Left cardiac atrium (tissue), 4 donors: ENCODE results near the gene AKAP13. TPM values are rescaled to one million over a fixed set of nuclear protein-coding genes. Genes with fewer than 3 reads are reported as not detected.

Experiments used
- ATAC-seq, 2 donors: fragments of 200-7000 bp; cut with Tn5 transposase; one replicate each; pipeline ENCODE4 v1.9.1; 2020; ENCODE audit warnings: mild to moderate bottlenecking in 2 of 2, moderate library complexity in 2 of 2
- DNase-seq: peaks from one replicate; pipeline ENCODE4 v3.0.0-alpha.2; 2020
- intact Hi-C, 2 donors: fragments of 100-400 bp; cut with DNase I; formaldehyde crosslinking; loops; one replicate each; pipeline versions ENCODE4 v1.14.1 to v1.15.1; 2022 to 2023
- total RNA-seq, 2 donors: library from RNA; stranded (reverse); fragmentation: NEBNext Ultra II Directional; extraction: Animal tissue kit (Norgen Biotek cat#: 25700); gene quantifications; one replicate each; pipeline ENCODE4 v1.2.1, GENCODE V29; 2021
- donor health status: DM: no; HTN: yes; CAD: no.
- donor health status: DM: no; HTN: yes; CAD: no; lungs with severe emphysema.
- donor health status: DM: yes; HTN: yes; CAD: no.
- donor health status: Dilated cardiomyopathy.

The AKAP13 gene
- total RNA-seq, 2 donors from 2014 or later, result 217 to 302 TPM

- intact Hi-C loops, result loop anchor here in 1 of 2 donors (10.0 kb wide), 2 partner anchors 46 to 94 kb away; no protein-coding TSS in a partner anchor
- peak; percentile 58 for DNase-seq
- ATAC-seq, result peak; percentile 58 to 78
Observed at GRCh38 chr15:85380812-85381642, 624 bp downstream of the AKAP13 start.

- ATAC-seq, result no peak
- no peak for DNase-seq
- intact Hi-C loops, result loop anchor here in 1 of 2 donors (10.0 kb wide), 2 partner anchors 47 to 93 kb away; no protein-coding TSS in a partner anchor
Observed at GRCh38 chr15:85381850-85382751, 1.7 kb downstream of the AKAP13 start.

- ATAC-seq (no peak), DNase-seq (no peak)
- intact Hi-C loops, result loop anchor here in 1 of 2 donors (10.0 kb wide), 2 partner anchors 48 to 92 kb away; no protein-coding TSS in a partner anchor
Observed at GRCh38 chr15:85382942-85383341, 2.5 kb downstream of the AKAP13 start.

- intact Hi-C loops, result loop anchor here in 1 of 2 donors (10.0 kb wide), 2 partner anchors 49 to 91 kb away; no protein-coding TSS in a partner anchor
- ATAC-seq (no peak), DNase-seq (no peak)
Observed at GRCh38 chr15:85383470-85384148, 3.2 kb downstream of the AKAP13 start.

- DNase-seq (no peak), ATAC-seq (no peak)
- intact Hi-C loops, result loop anchor here in 1 of 2 donors (10.0 kb wide), 2 partner anchors 51 to 89 kb away; no protein-coding TSS in a partner anchor
Observed at GRCh38 chr15:85386261-85386660, 5.9 kb downstream of the AKAP13 start.

- no peak for ATAC-seq
- DNase-seq, result no peak
- intact Hi-C loops, result loop anchor here in 1 of 2 donors (10.0 kb wide), 2 partner anchors 54 to 86 kb away; no protein-coding TSS in a partner anchor
Observed at GRCh38 chr15:85388566-85389305, 8.3 kb downstream of the AKAP13 start.

- intact Hi-C loops, result loop anchor here in 1 of 2 donors (10.0 kb wide), 2 partner anchors 54 to 86 kb away; no protein-coding TSS in a partner anchor
- ATAC-seq (no peak), DNase-seq (no peak)
Observed at GRCh38 chr15:85389306-85389650, 8.9 kb downstream of the AKAP13 start.

GRCh38 chr15:85389772-85390171 lies 9.4 kb downstream of the AKAP13 start:
- intact Hi-C loops, result loop anchor here in 1 of 2 donors (10.0 kb wide), 2 partner anchors 55 to 85 kb away; no protein-coding TSS in a partner anchor
- DNase-seq (no peak), ATAC-seq (no peak)

- intact Hi-C loops, result no loop called here
- no peak for ATAC-seq
- DNase-seq, result no peak
Observed at GRCh38 chr15:85393210-85393609, 12.8 kb downstream of the AKAP13 start.

- peak in 1 of 2 donors; percentile 36 for ATAC-seq
- no peak for DNase-seq
- intact Hi-C loops, result no loop called here
Observed at GRCh38 chr15:85394554-85395333, 14.3 kb downstream of the AKAP13 start.

- intact Hi-C loops, result no loop called here
- no peak for DNase-seq
- ATAC-seq, result no peak
Observed at GRCh38 chr15:85396554-85396953, 16.2 kb downstream of the AKAP13 start.

- DNase-seq, result no peak
- ATAC-seq, result no peak
- intact Hi-C loops, result no loop called here
Observed at GRCh38 chr15:85397151-85397550, 16.7 kb downstream of the AKAP13 start.

GRCh38 chr15:85397926-85398325 lies 17.5 kb downstream of the AKAP13 start:
- ATAC-seq (no peak), DNase-seq (no peak)
- intact Hi-C loops, result no loop called here

- DNase-seq, result no peak
- intact Hi-C loops, result no loop called here
- ATAC-seq, result no peak
Observed at GRCh38 chr15:85398822-85399221, 18.4 kb downstream of the AKAP13 start.

GRCh38 chr15:85399627-85400026 lies 19.2 kb downstream of the AKAP13 start:
- ATAC-seq (no peak), DNase-seq (no peak)
- intact Hi-C loops, result no loop called here

GRCh38 chr15:85400606-85401005 lies 20.2 kb downstream of the AKAP13 start:
- DNase-seq (no peak), ATAC-seq (no peak)
- intact Hi-C loops, result no loop called here

GRCh38 chr15:85401108-85401774 lies 20.8 kb downstream of the AKAP13 start:
- intact Hi-C loops, result no loop called here

More at GRCh38 chr15:85401108-85401774, 20.8 kb downstream of the AKAP13 start:
- no peak for DNase-seq
- no peak for ATAC-seq
